ENCODE measurements around the gene ARHGAP32. TPM values are rescaled to one million over a fixed set of nuclear protein-coding genes. Genes with fewer than 3 reads are reported as not detected.
A peak's percentile ranks its signal among the peaks of the same experiment; 100 is the strongest.

The ARHGAP32 gene
- total RNA-seq, 1 experiment from 2014 or later, result 22.0 TPM

GRCh38 chr11:128942817-128943427 is 249.2 kb downstream of the ARHGAP32 start, which contains the start of gene TP53AIP1:
Gene TP53AIP1 (minus strand): TSS chr11:128942871. CDS start chr11:128937818, 5,053 bp downstream.
- Histone ChIP-seq H3K27me3 (ENCODE audit: insufficient read depth, low read length) (peaks cover 2% of the 10 kb centered on the region; the same call in 1 of the 2 replicates), H3K23ac (ENCODE audit: insufficient read length, low read depth, low read length) (no peak within 1 kb of the TSS), H2AFZ (ENCODE audit: low read length) (no peak within 1 kb of the TSS), H2BK20ac (ENCODE audit: low read depth, low read length, poor library complexity, severe bottlenecking) (no peak within 1 kb of the TSS), H2AK5ac (ENCODE audit: insufficient read length, low read length) (no peak within 1 kb of the TSS), H3K79me1 (ENCODE audit: insufficient read depth, low read depth, low read length, poor library complexity, severe bottlenecking) (no peaks in the 10 kb centered on the region), H3K18ac (ENCODE audit: insufficient read length, low read depth, low read length) (no peak within 1 kb of the TSS), H2BK12ac (ENCODE audit: insufficient read length, low read depth, low read length) (no peak within 1 kb of the TSS), H3T11ph (ENCODE audit: low read length) (no peak within 1 kb of the TSS), H4K8ac (replicated peaks; ENCODE audit: insufficient read length, low read depth, low read length) (no peak within 1 kb of the TSS), H3K79me2 (ENCODE audit: insufficient read depth, low read length) (no peaks in the 10 kb centered on the region), H3K4me2 (ENCODE audit: insufficient read depth, insufficient read length, low read length) (no peak within 1 kb of the TSS), H3K9ac (ENCODE audit: extremely low read depth, insufficient read length, low read length) (no peak within 1 kb of the TSS), H4K20me1 (ENCODE audit: control insufficient read depth, insufficient read depth, insufficient read length) (no peaks in the 10 kb centered on the region), H2BK120ac (ENCODE audit: low read depth, low read length, poor library complexity, severe bottlenecking) (no peak within 1 kb of the TSS), H2BK5ac (ENCODE audit: insufficient read length, low read length) (no peak within 1 kb of the TSS), H4K5ac (ENCODE audit: insufficient read length, low read depth, low read length) (no peak within 1 kb of the TSS), H3K23me2 (ENCODE audit: insufficient read length, low read depth, low read length, poor library complexity, severe bottlenecking) (no peaks in the 10 kb centered on the region), H2BK15ac (ENCODE audit: low read depth, low read length) (no peak within 1 kb of the TSS), H3K9me3 (ENCODE audit: control insufficient read depth, low read depth, low read length) (no peaks in the 10 kb centered on the region), H3K27ac (ENCODE audit: insufficient read length, low read depth, low read length) (no peak within 1 kb of the TSS), H3K4ac (ENCODE audit: low read depth, low read length) (no peak within 1 kb of the TSS), H3K4me1 (ENCODE audit: insufficient read depth, low read length) (no peaks in the 10 kb centered on the region), H4K91ac (ENCODE audit: insufficient read length, low read depth, low read length) (no peak within 1 kb of the TSS), H3K14ac (ENCODE audit: insufficient read depth, low read length) (peak within 1 kb of the TSS; percentile 39; the same call in 1 of the 2 replicates), H3K56ac (ENCODE audit: insufficient read length, low read depth, low read length) (no peak within 1 kb of the TSS)
- TF ChIP-seq CTCF (conservative IDR thresholded peaks at IDR 0.05), result no peak
- Mint-ChIP-seq H3K36me3 (ENCODE audit: insufficient read depth in 1 of 3, low read depth in 3 of 3) (no peaks in the 10 kb centered on the region; a peak in 1 of 7 replicates), H3K4me3 (no peak within 1 kb of the TSS), H3K27ac (no peak within 1 kb of the TSS; a peak in 2 of 7 replicates), H3K27me3 (ENCODE audit: low read depth) (peaks cover 35% of the 10 kb centered on the region), H3K9me3 (no peaks in the 10 kb centered on the region; a peak in 1 of 5 replicates), H3K4me1 (peaks cover 5 to 9% of the 10 kb centered on the region in 2 experiments)
- DNase-seq, result no peak
- no CpG with 5 or more reads among the region's 21 CpGs for WGBS (ENCODE audit: extremely low coverage, insufficient read length, low lambda C conversion rate)
